Measurements from ENCODE around the gene NOS3. TPM values are rescaled to one million over a fixed set of nuclear protein-coding genes. Genes with fewer than 3 reads are reported as not detected.
"Not testable (repeated sequence)": the region's sequence is repeated elsewhere in the genome, so short reads cannot be mapped to it uniquely, and the experiment has no call there.

Gene NOS3
- total RNA-seq, 1 donor from 2014 or later, result 7.4 TPM

GRCh38 chr7:151020231-151020630 is 29.4 kb downstream of the NOS3 start:
- peaks cover 16% of the 10 kb centered on the region for H3K27me3 Mint-ChIP-seq (ENCODE audit: low read depth)
- H3K36me3 Mint-ChIP-seq (ENCODE audit: low read depth), result no peaks in the 10 kb centered on the region
- peaks cover 40% of the 10 kb centered on the region for H3K4me1 Mint-ChIP-seq
- H3K4me3 Mint-ChIP-seq, result peak overlapping the region; percentile 82
- peak overlapping the region; percentile 91 for H3K27ac Mint-ChIP-seq (ENCODE audit: unreplicated experiment)
- no peak for DNase-seq (ENCODE audit: low read depth, low spot score)
- no peak for TF ChIP-seq CTCF (conservative IDR thresholded peaks at IDR 0.05)
- H3K9me3 Mint-ChIP-seq, result no peaks in the 10 kb centered on the region

- TF ChIP-seq CTCF (conservative IDR thresholded peaks at IDR 0.05), result no peak
- H3K4me1 Mint-ChIP-seq, result peaks cover 34% of the 10 kb centered on the region
- no peak overlapping the region for H3K27ac Mint-ChIP-seq (ENCODE audit: unreplicated experiment)
- peaks cover 18% of the 10 kb centered on the region for H3K27me3 Mint-ChIP-seq (ENCODE audit: low read depth)
- H3K4me3 Mint-ChIP-seq, result peak overlapping the region; percentile 41
- DNase-seq (ENCODE audit: low read depth, low spot score), result no peak
- no peaks in the 10 kb centered on the region for H3K9me3 Mint-ChIP-seq
- no peaks in the 10 kb centered on the region for H3K36me3 Mint-ChIP-seq (ENCODE audit: low read depth)
Observed at GRCh38 chr7:151023232-151023631, 32.4 kb downstream of the NOS3 start.

- Mint-ChIP-seq H3K4me3 (peak within 1 kb of the TSS; percentile 41), H3K27ac (ENCODE audit: unreplicated experiment) (no peak within 1 kb of the TSS), H3K36me3 (ENCODE audit: low read depth) (no peaks in the 10 kb centered on the region), H3K9me3 (no peaks in the 10 kb centered on the region), H3K27me3 (ENCODE audit: low read depth) (peaks cover 12% of the 10 kb centered on the region), H3K4me1 (peaks cover 35% of the 10 kb centered on the region)
- no peak for DNase-seq (ENCODE audit: low read depth, low spot score)
- TF ChIP-seq CTCF (conservative IDR thresholded peaks at IDR 0.05), result no peak
Observed at GRCh38 chr7:151024435-151025056, 33.7 kb downstream of the NOS3 start, which contains the start of gene ATG9B. ATG9B (minus strand) TSS chr7:151024494; CDS start chr7:151024423, 71 bp downstream.

GRCh38 chr7:151025924-151026671 is 35.3 kb downstream of the NOS3 start:
- DNase-seq (ENCODE audit: low read depth, low spot score), result no peak
- no peaks in the 10 kb centered on the region for H3K36me3 Mint-ChIP-seq (ENCODE audit: low read depth)
- H3K9me3 Mint-ChIP-seq, result no peaks in the 10 kb centered on the region
- peaks cover 20% of the 10 kb centered on the region for H3K4me1 Mint-ChIP-seq
- TF ChIP-seq CTCF (conservative IDR thresholded peaks at IDR 0.05), result no peak
- no peak overlapping the region for H3K27ac Mint-ChIP-seq (ENCODE audit: unreplicated experiment)
- peaks cover 8% of the 10 kb centered on the region for H3K27me3 Mint-ChIP-seq (ENCODE audit: low read depth)
- H3K4me3 Mint-ChIP-seq, result peak overlapping the region; percentile 60

- peaks cover 16% of the 10 kb centered on the region for H3K4me1 Mint-ChIP-seq
- H3K36me3 Mint-ChIP-seq (ENCODE audit: low read depth); H3K27me3 Mint-ChIP-seq (ENCODE audit: low read depth); H3K27ac Mint-ChIP-seq (ENCODE audit: unreplicated experiment); DNase-seq (ENCODE audit: low read depth, low spot score); H3K9me3 Mint-ChIP-seq: not testable (repeated sequence)
- H3K4me3 Mint-ChIP-seq, result peak overlapping the region; percentile 96
Observed at GRCh38 chr7:151026771-151027727, 36.2 kb downstream of the NOS3 start.

GRCh38 chr7:151027728-151028130 is 36.9 kb downstream of the NOS3 start:
- not testable (repeated sequence) for H3K9me3 Mint-ChIP-seq; H3K36me3 Mint-ChIP-seq (ENCODE audit: low read depth); DNase-seq (ENCODE audit: low read depth, low spot score); H3K27me3 Mint-ChIP-seq (ENCODE audit: low read depth)
- peaks cover 16% of the 10 kb centered on the region for H3K4me1 Mint-ChIP-seq
- H3K27ac Mint-ChIP-seq (ENCODE audit: unreplicated experiment), result peak overlapping the region; percentile 10
- H3K4me3 Mint-ChIP-seq, result peak overlapping the region; percentile 96
